Measurements from ENCODE around the gene KBTBD13. TPM values are rescaled to one million over a fixed set of nuclear protein-coding genes. Genes with fewer than 3 reads are reported as not detected.

KBTBD13 gene
- polyA plus RNA-seq (2013, experiment 1 of 2): 0.01 TPM
- 0.01 TPM for polyA plus RNA-seq (2013, experiment 2 of 2)

DNA sequence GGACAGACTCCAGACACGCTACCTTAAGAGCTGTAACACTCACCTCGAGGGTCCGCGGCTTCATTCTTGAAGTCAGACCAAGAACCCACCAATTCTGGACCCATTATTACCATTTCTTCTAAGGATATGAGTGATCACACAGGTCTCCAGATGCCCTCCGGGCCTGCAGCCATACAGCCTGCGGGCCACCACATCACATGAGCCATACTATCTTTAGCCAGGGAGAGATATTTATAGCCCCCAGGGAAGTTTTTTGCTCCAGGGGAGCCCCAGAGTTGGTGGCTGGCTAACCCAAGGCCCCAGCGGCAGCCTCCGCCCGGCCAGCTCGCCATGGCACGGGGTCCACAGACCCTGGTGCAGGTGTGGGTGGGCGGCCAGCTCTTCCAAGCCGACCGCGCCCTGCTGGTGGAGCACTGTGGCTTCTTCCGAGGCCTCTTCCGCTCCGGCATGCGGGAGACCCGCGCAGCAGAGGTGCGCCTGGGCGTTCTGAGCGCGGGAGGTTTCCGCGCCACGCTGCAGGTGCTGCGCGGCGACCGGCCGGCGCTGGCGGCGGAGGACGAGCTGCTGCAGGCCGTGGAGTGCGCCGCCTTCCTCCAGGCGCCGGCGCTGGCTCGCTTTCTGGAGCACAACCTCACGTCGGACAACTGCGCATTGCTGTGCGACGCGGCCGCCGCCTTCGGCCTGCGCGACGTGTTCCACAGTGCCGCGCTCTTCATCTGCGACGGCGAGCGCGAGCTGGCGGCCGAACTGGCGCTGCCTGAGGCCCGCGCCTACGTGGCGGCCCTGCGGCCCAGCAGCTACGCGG is at the start of gene KBTBD13:
Gene KBTBD13, plus strand, starts transcription at position 261 of the 805 bp plus-strand sequence. Its CDS starts 70 bp downstream, at position 331.
- Histone ChIP-seq H3K18ac (ENCODE audit: low read depth in 1 of 2, low read length in 2 of 2) (peak within 1 kb of the TSS in 1 of 2 experiments; percentile 56), H3K4me1 (ENCODE audit: control insufficient read depth, insufficient read depth, low read depth, low read length) (peaks cover 4% of the 10 kb centered on the region), H4K8ac (ENCODE audit: low read length) (no peak within 1 kb of the TSS), H3K9ac (ENCODE audit: low read length) (no peak within 1 kb of the TSS), H3K36me3 (ENCODE audit: control insufficient read depth in 1 of 2, insufficient read depth in 2 of 2, low read depth in 1 of 2, low read length in 2 of 2) (no peaks in the 10 kb centered on the region), H3K79me1 (replicated peaks; ENCODE audit: low read length, poor library complexity, severe bottlenecking) (no peaks in the 10 kb centered on the region), H2AFZ (ENCODE audit: low read depth, low read length) (no peak within 1 kb of the TSS), H2BK12ac (ENCODE audit: low read length in 2 of 2) (peak within 1 kb of the TSS in 1 of 2 experiments; percentile 55), H3K27ac (ENCODE audit: low read length, poor library complexity, severe bottlenecking) (no peak within 1 kb of the TSS), H3K9me3 (ENCODE audit: control insufficient read depth, low read length) (no peaks in the 10 kb centered on the region), H2AK5ac (ENCODE audit: low read length, severe bottlenecking) (no peak within 1 kb of the TSS), H3K4me3 (ENCODE audit: insufficient read depth in 1 of 2, low read depth in 1 of 2, low read length in 2 of 2) (no peak within 1 kb of the TSS), H3K4ac (ENCODE audit: low read depth in 1 of 2, low read length in 2 of 2) (no peak within 1 kb of the TSS), H2BK15ac (ENCODE audit: low read depth, poor library complexity, severe bottlenecking) (peak within 1 kb of the TSS; percentile 55), H3K27me3 (ENCODE audit: control insufficient read depth in 1 of 2, insufficient read depth in 1 of 2, low read length in 2 of 2) (peaks cover 43 to 49% of the 10 kb centered on the region in 2 experiments), H3K4me2 (ENCODE audit: low read length, poor library complexity, severe bottlenecking) (no peak within 1 kb of the TSS), H3K14ac (ENCODE audit: low read length in 2 of 2) (peak within 1 kb of the TSS in 1 of 2 experiments; percentile 90), H2BK120ac (ENCODE audit: low read depth, low read length) (no peak within 1 kb of the TSS), H3K23ac (ENCODE audit: low read length in 2 of 2) (no peak within 1 kb of the TSS), H4K91ac (ENCODE audit: low read length) (peak within 1 kb of the TSS; percentile 48), H2BK5ac (ENCODE audit: low read depth, low read length, poor library complexity, severe bottlenecking) (no peak within 1 kb of the TSS)
- WGBS: 97% methylated on average over 73 of the region's 73 CpGs
- DNase-seq: no peak

DNA sequence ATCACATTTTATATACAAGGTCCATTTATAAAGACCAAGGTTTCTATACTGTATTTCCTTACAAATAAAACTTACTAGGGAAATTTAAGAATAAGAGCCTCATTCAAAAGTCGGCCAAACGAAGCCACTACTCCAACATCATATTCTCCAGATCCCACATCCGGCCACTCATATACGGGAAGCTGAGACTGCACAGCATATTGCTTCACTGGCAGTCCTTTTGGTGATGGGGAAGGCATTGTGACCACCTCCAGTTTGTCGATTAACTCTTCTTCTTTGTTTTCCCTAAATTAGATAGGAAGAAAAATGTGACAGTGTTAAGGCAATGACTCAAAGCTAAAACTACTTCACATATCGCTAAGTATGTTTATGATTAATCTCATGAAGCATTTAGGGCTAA is 49.8 kb upstream of the KBTBD13 start:
- Histone ChIP-seq H2AK5ac (ENCODE audit: low read length, severe bottlenecking) (no peak overlapping the region), H2BK120ac (ENCODE audit: low read depth, low read length) (no peak overlapping the region), H2BK15ac (ENCODE audit: low read depth, poor library complexity, severe bottlenecking) (no peak overlapping the region), H3K4me1 (ENCODE audit: control insufficient read depth, insufficient read depth, low read depth, low read length) (peaks cover 8% of the 10 kb centered on the region), H2BK5ac (ENCODE audit: low read depth, low read length, poor library complexity, severe bottlenecking) (no peak overlapping the region), H3K23ac (ENCODE audit: low read length in 2 of 2) (no peak overlapping the region), H3K27ac (ENCODE audit: low read length, poor library complexity, severe bottlenecking) (no peak overlapping the region), H2BK12ac (ENCODE audit: low read length in 2 of 2) (no peak overlapping the region), H3K4me2 (ENCODE audit: low read length, poor library complexity, severe bottlenecking) (no peak overlapping the region), H3K36me3 (ENCODE audit: control insufficient read depth in 1 of 2, insufficient read depth in 2 of 2, low read depth in 1 of 2, low read length in 2 of 2) (peaks cover 2 to 49% of the 10 kb centered on the region in 2 experiments), H3K9ac (ENCODE audit: low read length) (no peak overlapping the region), H4K91ac (ENCODE audit: low read length) (no peak overlapping the region), H3K9me3 (ENCODE audit: control insufficient read depth, low read length) (no peaks in the 10 kb centered on the region), H2AFZ (ENCODE audit: low read depth, low read length) (no peak overlapping the region), H3K27me3 (ENCODE audit: control insufficient read depth in 1 of 2, insufficient read depth in 1 of 2, low read length in 2 of 2) (no peaks in the 10 kb centered on the region), H3K14ac (ENCODE audit: low read length in 2 of 2) (no peak overlapping the region), H3K4me3 (ENCODE audit: insufficient read depth in 1 of 2, low read depth in 1 of 2, low read length in 2 of 2) (no peak overlapping the region), H3K18ac (ENCODE audit: low read depth in 1 of 2, low read length in 2 of 2) (no peak overlapping the region), H4K8ac (ENCODE audit: low read length) (no peak overlapping the region), H3K4ac (ENCODE audit: low read depth in 1 of 2, low read length in 2 of 2) (no peak overlapping the region), H3K79me1 (replicated peaks; ENCODE audit: low read length, poor library complexity, severe bottlenecking) (peaks cover 16% of the 10 kb centered on the region)
- 95% methylated on average over 4 of the region's 6 CpGs for WGBS
- no peak for DNase-seq

DNA sequence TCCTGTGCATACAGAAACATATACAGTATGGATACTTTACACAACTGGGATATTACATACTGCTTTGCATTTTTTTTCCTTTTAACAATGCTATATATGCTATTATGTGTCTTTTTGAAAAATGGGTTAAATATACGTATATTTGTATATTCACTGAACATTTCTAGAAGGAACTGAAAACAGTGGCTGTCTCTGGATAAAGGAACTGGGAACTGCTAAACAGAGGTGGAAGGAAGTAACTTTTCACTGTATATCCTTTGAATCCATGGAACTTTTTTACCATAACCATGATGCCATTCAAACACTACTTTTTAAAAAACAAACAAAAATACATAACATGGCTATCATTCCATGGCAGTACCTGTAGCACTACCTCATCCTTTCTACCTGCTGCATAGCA is 49.0 kb upstream of the KBTBD13 start:
- no peak overlapping the region for H3K14ac ChIP-seq (ENCODE audit: low read length in 2 of 2)
- no peak overlapping the region for H2BK120ac ChIP-seq (ENCODE audit: low read depth, low read length)
- H3K27ac ChIP-seq (ENCODE audit: low read length, poor library complexity, severe bottlenecking): no peak overlapping the region
- no peak overlapping the region for H3K18ac ChIP-seq (ENCODE audit: low read depth in 1 of 2, low read length in 2 of 2)
- 100% methylated on average over 1 of the region's 1 CpG for WGBS
- no peak overlapping the region for H3K23ac ChIP-seq (ENCODE audit: low read length in 2 of 2)
- H3K4me3 ChIP-seq (ENCODE audit: insufficient read depth in 1 of 2, low read depth in 1 of 2, low read length in 2 of 2): peak overlapping the region in 1 of 2 experiments; percentile 95
- H4K8ac ChIP-seq (ENCODE audit: low read length): no peak overlapping the region
- no peak overlapping the region for H3K9ac ChIP-seq (ENCODE audit: low read length)
- H3K36me3 ChIP-seq (ENCODE audit: control insufficient read depth in 1 of 2, insufficient read depth in 2 of 2, low read depth in 1 of 2, low read length in 2 of 2): peaks cover 0 to 41% of the 10 kb centered on the region in 2 experiments
- H2BK12ac ChIP-seq (ENCODE audit: low read length in 2 of 2): no peak overlapping the region
- peaks cover 16% of the 10 kb centered on the region for H3K79me1 ChIP-seq (replicated peaks; ENCODE audit: low read length, poor library complexity, severe bottlenecking)
- H2BK15ac ChIP-seq (ENCODE audit: low read depth, poor library complexity, severe bottlenecking): no peak overlapping the region
- H2AFZ ChIP-seq (ENCODE audit: low read depth, low read length): no peak overlapping the region
- no peak overlapping the region for H4K91ac ChIP-seq (ENCODE audit: low read length)
- H3K9me3 ChIP-seq (ENCODE audit: control insufficient read depth, low read length): no peaks in the 10 kb centered on the region
- no peak overlapping the region for H2BK5ac ChIP-seq (ENCODE audit: low read depth, low read length, poor library complexity, severe bottlenecking)
- no peak overlapping the region for H3K4ac ChIP-seq (ENCODE audit: low read depth in 1 of 2, low read length in 2 of 2)
- H3K27me3 ChIP-seq (ENCODE audit: control insufficient read depth in 1 of 2, insufficient read depth in 1 of 2, low read length in 2 of 2): peaks cover 0 to 5% of the 10 kb centered on the region in 2 experiments
- peaks cover 8% of the 10 kb centered on the region for H3K4me1 ChIP-seq (ENCODE audit: control insufficient read depth, insufficient read depth, low read depth, low read length)
- H3K4me2 ChIP-seq (ENCODE audit: low read length, poor library complexity, severe bottlenecking): no peak overlapping the region
- H2AK5ac ChIP-seq (ENCODE audit: low read length, severe bottlenecking): no peak overlapping the region
- DNase-seq: no peak

DNA sequence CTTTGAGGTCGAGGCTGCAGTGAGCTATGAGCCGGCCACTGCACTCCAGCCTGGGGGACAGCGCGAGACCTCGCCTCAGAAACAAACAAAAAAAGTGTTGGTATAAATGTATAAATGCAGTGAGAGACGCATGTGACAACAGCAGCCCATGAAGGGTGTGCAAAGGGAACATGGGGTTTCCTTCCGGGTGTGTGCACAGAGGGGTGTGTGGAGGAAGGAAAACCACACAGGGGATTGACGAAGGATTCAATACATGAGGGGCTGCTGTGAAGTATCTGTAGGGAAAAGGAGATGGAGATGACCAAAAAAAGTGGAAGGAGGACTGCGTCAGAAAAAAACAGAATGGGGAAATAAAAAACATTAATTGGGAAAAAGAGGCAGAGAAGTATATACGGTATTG is 48.2 kb upstream of the KBTBD13 start:
- 84% methylated on average over 9 of the region's 10 CpGs for WGBS
- Histone ChIP-seq H2BK5ac (ENCODE audit: low read depth, low read length, poor library complexity, severe bottlenecking) (no peak overlapping the region), H3K9me3 (ENCODE audit: control insufficient read depth, low read length) (no peaks in the 10 kb centered on the region), H2BK15ac (ENCODE audit: low read depth, poor library complexity, severe bottlenecking) (no peak overlapping the region), H3K79me1 (replicated peaks; ENCODE audit: low read length, poor library complexity, severe bottlenecking) (peaks cover 15% of the 10 kb centered on the region), H2AK5ac (ENCODE audit: low read length, severe bottlenecking) (no peak overlapping the region), H3K27ac (ENCODE audit: low read length, poor library complexity, severe bottlenecking) (no peak overlapping the region), H3K23ac (ENCODE audit: low read length in 2 of 2) (no peak overlapping the region), H3K9ac (ENCODE audit: low read length) (peak overlapping the region; percentile 87), H2AFZ (ENCODE audit: low read depth, low read length) (no peak overlapping the region), H2BK120ac (ENCODE audit: low read depth, low read length) (no peak overlapping the region), H3K4me1 (ENCODE audit: control insufficient read depth, insufficient read depth, low read depth, low read length) (peaks cover 11% of the 10 kb centered on the region), H4K91ac (ENCODE audit: low read length) (no peak overlapping the region), H2BK12ac (ENCODE audit: low read length in 2 of 2) (no peak overlapping the region), H3K18ac (ENCODE audit: low read depth in 1 of 2, low read length in 2 of 2) (no peak overlapping the region), H4K8ac (ENCODE audit: low read length) (peak overlapping the region; percentile 33), H3K4ac (ENCODE audit: low read depth in 1 of 2, low read length in 2 of 2) (peak overlapping the region in 1 of 2 experiments; percentile 69), H3K14ac (ENCODE audit: low read length in 2 of 2) (no peak overlapping the region), H3K36me3 (ENCODE audit: control insufficient read depth in 1 of 2, insufficient read depth in 2 of 2, low read depth in 1 of 2, low read length in 2 of 2) (peaks cover 0 to 35% of the 10 kb centered on the region in 2 experiments), H3K4me2 (ENCODE audit: low read length, poor library complexity, severe bottlenecking) (peak overlapping the region; percentile 23), H3K4me3 (ENCODE audit: insufficient read depth in 1 of 2, low read depth in 1 of 2, low read length in 2 of 2) (peak overlapping the region in 1 of 2 experiments; percentile 95), H3K27me3 (ENCODE audit: control insufficient read depth in 1 of 2, insufficient read depth in 1 of 2, low read length in 2 of 2) (peaks cover 0 to 5% of the 10 kb centered on the region in 2 experiments)
- DNase-seq: no peak
